Uterus (tissue), 4 donors: Measurements from ENCODE around the gene SEC24B. TPM values are rescaled to one million over a fixed set of nuclear protein-coding genes. Genes with fewer than 3 reads are reported as not detected.

ENCODE experiments used
- DNase-seq, 2 donors: peaks; one replicate each; pipeline ENCODE4 v3.0.0-alpha.2; 2019 to 2020
- H3K27ac ChIP-seq, 2 donors: fragments of 200-600 bp; sonication (generic); 1 replicate in 1 of 2; 2 replicates in 1 of 2; pipeline ENCODE4 v1.5.1; 2016 to 2018
- H3K27me3 ChIP-seq, 2 donors: fragments of 200-600 bp; sonication (generic); one replicate each; pipeline ENCODE4 v1.5.1; 2018 to 2019; ENCODE audit warnings: control low read depth in 1 of 2
- H3K36me3 ChIP-seq, 2 donors: fragments of 200-600 bp; sonication (generic); one replicate each; pipeline ENCODE4 v1.5.1; 2019; ENCODE audit warnings: control low read depth in 1 of 2
- H3K4me1 ChIP-seq, 2 donors: fragments of 200-600 bp; sonication (generic); one replicate each; pipeline ENCODE4 v1.5.1; 2018 to 2019; ENCODE audit warnings: control low read depth in 1 of 2
- H3K4me3 ChIP-seq, 2 donors: fragments of 200-600 bp; sonication (generic); 1 replicate in 1 of 2; 2 replicates in 1 of 2; pipeline ENCODE4 v1.5.1; 2018 to 2019; ENCODE audit warnings: mild to moderate bottlenecking in 1 of 2
- H3K9me3 ChIP-seq, 2 donors: fragments of 200-600 bp; sonication (generic); one replicate each; pipeline ENCODE4 v1.5.1; 2019; ENCODE audit warnings: control low read depth in 1 of 2
- POLR2A ChIP-seq, 2 donors: fragments of 450-650 bp; IDR thresholded peaks; one replicate each; pipeline ENCODE4 v1.6.1; 2016; ENCODE audit warnings: antibody characterized with exemption in 2 of 2, mild to moderate bottlenecking in 1 of 2, moderate library complexity in 1 of 2
- intact Hi-C: fragments of 100-400 bp; cut with DNase I; formaldehyde crosslinking; loops from one replicate; pipeline ENCODE4 v1.15.1; 2023; ENCODE audit warnings: low total_unique reads
- total RNA-seq, 4 donors: library from RNA; depleted of rRNA in 3 of 4; stranded (reverse); fragments of >200 nt in 3 of 4; gene quantifications; one replicate each; pipeline versions ENCODE4 v1.1.0 to v1.2.4, GENCODE V29; 2014 to 2023
- TF ChIP-seq, protein P1 (sequence below), 4 experiments: fragments of 200-600 bp in 2 of 4; fragments of 450-650 bp in 2 of 4; sonication (generic) in 2 of 4; IDR thresholded peaks; one replicate each; pipeline ENCODE4 v1.5.1; 2016 to 2019; ENCODE audit warnings: antibody characterized with exemption in 4 of 4, mild to moderate bottlenecking in 2 of 4, moderate library complexity in 1 of 4
- donor health status: DM: yes; HTN: yes; CAD: no.

SEC24B gene
- total RNA-seq, 4 donors from 2014 or later, result 20.7 to 54.1 (median 30.1) TPM

DNA sequence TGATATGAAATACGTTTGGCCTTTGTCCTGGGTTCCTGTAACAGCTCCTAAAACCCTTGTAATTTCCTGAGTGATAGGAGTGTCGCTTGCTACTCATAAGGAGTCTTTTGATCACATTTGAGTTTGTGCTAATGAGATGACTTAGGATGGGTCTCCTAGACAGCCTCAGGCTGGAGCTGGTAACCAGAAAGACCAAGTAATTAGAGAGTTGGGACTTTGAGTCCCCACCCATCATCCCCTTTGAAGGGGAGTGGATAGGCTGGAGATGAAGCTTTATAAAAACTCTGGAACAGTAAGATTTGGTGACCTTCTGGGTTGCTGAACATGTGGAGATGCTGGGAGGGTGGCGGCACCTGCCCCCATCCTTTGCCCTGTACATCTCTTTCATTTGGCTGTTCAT lies 2.9 kb downstream of the SEC24B start:
- TF ChIP-seq, protein P1, sequence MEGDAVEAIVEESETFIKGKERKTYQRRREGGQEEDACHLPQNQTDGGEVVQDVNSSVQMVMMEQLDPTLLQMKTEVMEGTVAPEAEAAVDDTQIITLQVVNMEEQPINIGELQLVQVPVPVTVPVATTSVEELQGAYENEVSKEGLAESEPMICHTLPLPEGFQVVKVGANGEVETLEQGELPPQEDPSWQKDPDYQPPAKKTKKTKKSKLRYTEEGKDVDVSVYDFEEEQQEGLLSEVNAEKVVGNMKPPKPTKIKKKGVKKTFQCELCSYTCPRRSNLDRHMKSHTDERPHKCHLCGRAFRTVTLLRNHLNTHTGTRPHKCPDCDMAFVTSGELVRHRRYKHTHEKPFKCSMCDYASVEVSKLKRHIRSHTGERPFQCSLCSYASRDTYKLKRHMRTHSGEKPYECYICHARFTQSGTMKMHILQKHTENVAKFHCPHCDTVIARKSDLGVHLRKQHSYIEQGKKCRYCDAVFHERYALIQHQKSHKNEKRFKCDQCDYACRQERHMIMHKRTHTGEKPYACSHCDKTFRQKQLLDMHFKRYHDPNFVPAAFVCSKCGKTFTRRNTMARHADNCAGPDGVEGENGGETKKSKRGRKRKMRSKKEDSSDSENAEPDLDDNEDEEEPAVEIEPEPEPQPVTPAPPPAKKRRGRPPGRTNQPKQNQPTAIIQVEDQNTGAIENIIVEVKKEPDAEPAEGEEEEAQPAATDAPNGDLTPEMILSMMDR (IDR thresholded peaks at IDR 0.05), result no peak
- TF ChIP-seq POLR2A (IDR thresholded peaks at IDR 0.05), result no peak
- Histone ChIP-seq H3K27me3 (no peaks in the 10 kb centered on the region), H3K4me1 (peaks cover 4 to 20% of the 10 kb centered on the region in 2 donors), H3K27ac (no peak overlapping the region), H3K9me3 (no peaks in the 10 kb centered on the region), H3K4me3 (no peak overlapping the region), H3K36me3 (no peaks in the 10 kb centered on the region)
- DNase-seq, result no peak
- intact Hi-C loops, result loop anchor here (10.0 kb wide), 1 partner anchor 268 kb away; the partner anchor contains the start of gene CASP6

GRCh38 chr4:109440948-109441347 lies 7.3 kb downstream of the SEC24B start:
- Histone ChIP-seq H3K36me3 (no peaks in the 10 kb centered on the region), H3K4me3 (no peak overlapping the region), H3K27ac (peak overlapping the region; percentile 6 to 46), H3K27me3 (no peaks in the 10 kb centered on the region), H3K4me1 (peaks cover 4 to 17% of the 10 kb centered on the region in 2 donors), H3K9me3 (no peaks in the 10 kb centered on the region)
- no peak for DNase-seq
- TF ChIP-seq, protein P1 (IDR thresholded peaks at IDR 0.05), result no peak
- TF ChIP-seq POLR2A (IDR thresholded peaks at IDR 0.05), result no peak
- intact Hi-C loops, result no loop called here

- no peaks in the 10 kb centered on the region for H3K27me3 ChIP-seq
- H3K27ac ChIP-seq, result peak overlapping the region in 1 of 2 donors; percentile 6
- TF ChIP-seq, protein P1 (IDR thresholded peaks at IDR 0.05), result no peak
- TF ChIP-seq POLR2A (IDR thresholded peaks at IDR 0.05), result no peak
- peaks cover 0 to 3% of the 10 kb centered on the region in 2 donors for H3K9me3 ChIP-seq
- no peaks in the 10 kb centered on the region for H3K36me3 ChIP-seq
- no peak for DNase-seq
- no peak overlapping the region for H3K4me3 ChIP-seq
- H3K4me1 ChIP-seq, result peaks cover 4 to 17% of the 10 kb centered on the region in 2 donors
- intact Hi-C loops, result no loop called here
Measured at GRCh38 chr4:109441862-109442458, 8.3 kb downstream of the SEC24B start.

- Histone ChIP-seq H3K4me3 (no peak overlapping the region), H3K4me1 (peaks cover 0 to 8% of the 10 kb centered on the region in 2 donors), H3K36me3 (no peaks in the 10 kb centered on the region), H3K27me3 (no peaks in the 10 kb centered on the region), H3K27ac (no peak overlapping the region), H3K9me3 (peaks cover 0 to 3% of the 10 kb centered on the region in 2 donors)
- no peak for DNase-seq
- intact Hi-C loops, result no loop called here
- TF ChIP-seq, protein P1 (IDR thresholded peaks at IDR 0.05), result no peak
Measured at GRCh38 chr4:109444182-109444844, 10.7 kb downstream of the SEC24B start.

DNA sequence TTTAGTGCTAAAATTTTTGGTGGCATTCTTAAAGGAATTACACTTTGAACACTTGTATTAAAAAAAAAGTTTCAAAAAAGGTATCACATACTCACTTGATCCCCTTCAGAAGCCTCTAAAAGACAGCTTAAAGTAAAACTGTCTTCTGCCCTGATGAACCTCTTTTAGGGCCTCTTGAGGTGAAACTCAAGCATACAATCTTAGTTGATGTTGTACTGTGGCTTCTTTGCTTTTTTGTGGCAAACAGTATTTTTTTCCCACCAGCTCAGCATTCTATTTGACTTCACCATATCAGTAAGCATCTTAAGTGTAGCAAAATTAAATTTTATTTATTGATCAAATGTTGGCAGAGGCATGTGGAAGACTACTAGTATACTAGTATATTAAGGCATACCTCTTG lies 13.7 kb downstream of the SEC24B start:
- intact Hi-C loops, result no loop called here
- TF ChIP-seq POLR2A (IDR thresholded peaks at IDR 0.05), result no peak
- H3K4me3 ChIP-seq, result no peak overlapping the region
- peaks cover 0 to 3% of the 10 kb centered on the region in 2 donors for H3K9me3 ChIP-seq
- no peaks in the 10 kb centered on the region for H3K36me3 ChIP-seq
- DNase-seq, result no peak
- H3K4me1 ChIP-seq, result no peaks in the 10 kb centered on the region
- H3K27ac ChIP-seq, result no peak overlapping the region
- H3K27me3 ChIP-seq, result no peaks in the 10 kb centered on the region
